Panc1 (cell line): Measurements from ENCODE around the gene ANO9. TPM values are rescaled to one million over a fixed set of nuclear protein-coding genes. Genes with fewer than 3 reads are reported as not detected.

ENCODE experiments used
- ATAC-seq: fragments of 200-7000 bp; cut with Tn5 transposase; 2 replicates; pipeline ENCODE4 v1.9.1; 2020; ENCODE audit warnings: mild to moderate bottlenecking, moderate library complexity
- BruUV-seq: library from RNA; stranded (reverse); fragments of 400-500 nt; replicated peaks from 2 replicates; lab custom pipeline; 2021; lab: Mats Ljungman, UMichigan
- CTCF ChIA-PET: fragments of 300-600 bp; sonication (Branson Sonifier 250); formaldehyde crosslinking; loops from one replicate; lab custom pipeline; 2022; ENCODE audit warnings: antibody characterized with exemption; lab: Charles Lee
- POLR2A ChIA-PET: fragments of 300-600 bp; sonication (Branson Sonifier 250); formaldehyde crosslinking; loops from one replicate; lab custom pipeline; 2022; ENCODE audit warnings: antibody characterized with exemption; lab: Charles Lee
- DNase-seq: peaks from one replicate; pipeline ENCODE4 v3.0.0-alpha.2; 2010; ENCODE audit warnings: low read depth, low spot score
- H3K27ac ChIP-seq: 2 replicates; pipeline ENCODE4 v1.5.1; 2011; ENCODE audit warnings: mild to moderate bottlenecking, low read length, inconsistent platforms
- H3K27me3 ChIP-seq: fragments of 200-500 bp; sonication (Bioruptor generic); 2 replicates; pipeline ENCODE4 v1.6.0; 2014; ENCODE audit warnings: low read length, inconsistent platforms; ENCODE audit not compliant: control insufficient read depth, insufficient read depth
- H3K36me3 ChIP-seq: fragments of 200-500 bp; sonication (Bioruptor generic); 2 replicates; pipeline ENCODE4 v1.5.1; 2014; ENCODE audit warnings: inconsistent platforms, mild to moderate bottlenecking, low read length, moderate library complexity; ENCODE audit not compliant: control insufficient read depth, insufficient read depth
- H3K4me1 ChIP-seq: 2 replicates; pipeline ENCODE4 v1.5.1; 2011; ENCODE audit warnings: inconsistent platforms, mild to moderate bottlenecking, low read length, moderate library complexity; ENCODE audit not compliant: control insufficient read depth, insufficient read depth
- H3K4me3 ChIP-seq, 2 experiments: 2 replicates each; pipeline ENCODE4 v1.5.1; 2011 to 2012; ENCODE audit warnings: low read depth in 2 of 2, low read length in 2 of 2, mild to moderate bottlenecking in 2 of 2, inconsistent platforms in 1 of 2, moderate library complexity in 1 of 2
- H3K9me3 ChIP-seq: fragments of 200-500 bp; sonication (Bioruptor generic); 2 replicates; pipeline ENCODE4 v1.5.1; 2014; ENCODE audit warnings: low read depth, mild to moderate bottlenecking, inconsistent platforms, low read length, moderate library complexity; ENCODE audit not compliant: control insufficient read depth, insufficient read depth
- CTCF ChIP-seq: fragments of 450-650 bp; IDR thresholded peaks from 2 replicates; pipeline ENCODE4 v1.5.1; 2017; ENCODE audit warnings: mild to moderate bottlenecking
- REST ChIP-seq, 2 experiments: IDR thresholded peaks; 2 replicates each; pipeline ENCODE4 v1.6.1; 2011 to 2012; ENCODE audit warnings: low read depth in 2 of 2, control low read depth in 1 of 2, low read length in 1 of 2, mild to moderate bottlenecking in 1 of 2, moderate library complexity in 1 of 2; ENCODE audit not compliant: insufficient read depth in 1 of 2
- TCF7L2 ChIP-seq: IDR thresholded peaks from 2 replicates; pipeline ENCODE4 v1.6.1; 2011; ENCODE audit warnings: mild to moderate bottlenecking, low read depth, low read length, inconsistent platforms
- in situ Hi-C: cut with HindIII; loops from 2 replicates; pipeline ENCODE4 v1.10.0; 2016; ENCODE audit warnings: low sequenced_read_pairs, low pct_unique_long_range_greater_than_20kb
- intact Hi-C: fragments of 100-400 bp; cut with micrococcal nuclease; formaldehyde crosslinking; loops from one replicate; pipeline ENCODE4 v1.10.0; 2022; ENCODE audit not compliant: unreplicated experiment
- total RNA-seq: library from RNA; stranded (reverse); gene quantifications from one replicate; pipeline ENCODE4 v1.2.1, GENCODE V29; 2021; ENCODE audit not compliant: unreplicated experiment

Gene ANO9
- total RNA-seq, 1 experiment from 2014 or later, result 61.4 TPM

- POLR2A ChIA-PET, result no interaction called here
- Histone ChIP-seq H3K4me3 (no peak overlapping the region), H3K4me1 (peaks cover 17% of the 10 kb centered on the region), H3K27me3 (no peaks in the 10 kb centered on the region), H3K36me3 (no peaks in the 10 kb centered on the region), H3K9me3 (no peaks in the 10 kb centered on the region), H3K27ac (peak overlapping the region; percentile 18; the same call in 1 of the 2 replicates)
- intact Hi-C loops, result no loop called here
- TF ChIP-seq CTCF (no peak), TCF7L2 (no peak)
- no peak for DNase-seq
- in situ Hi-C loops, result no loop called here
- no TSS peak for BruUV-seq
- CTCF ChIA-PET, result no interaction called here
- no peak for ATAC-seq
Observed at GRCh38 chr11:373716-374551, 67.9 kb downstream of the ANO9 start.

GRCh38 chr11:372809-373715, 68.7 kb downstream of the ANO9 start:
- Histone ChIP-seq H3K9me3 (no peaks in the 10 kb centered on the region), H3K4me3 (no peak overlapping the region), H3K4me1 (peaks cover 25% of the 10 kb centered on the region), H3K36me3 (no peaks in the 10 kb centered on the region), H3K27ac (no peak overlapping the region), H3K27me3 (no peaks in the 10 kb centered on the region)
- BruUV-seq, result no TSS peak
- DNase-seq, result no peak
- POLR2A ChIA-PET, result interaction anchor here (0.6 kb wide), 1 partner anchor 9 kb away, joined by 7 read pairs; no protein-coding TSS in a partner anchor
- ATAC-seq, result no peak
- CTCF ChIA-PET, result no interaction called here
- 0 out of 4 replicates have a peak, but pooled peaks of 1 of the 2 experiments have one; percentile 32 for TF ChIP-seq REST (IDR thresholded peaks at IDR 0.05; ENCODE audit: insufficient read depth in 1 of 2, low read depth in 2 of 2, low read length in 1 of 2)
- TF ChIP-seq CTCF, result no peak
- intact Hi-C loops, result no loop called here
- in situ Hi-C loops, result no loop called here
